H1 (cell line): Measurements from ENCODE around the gene SELENOK. TPM values are rescaled to one million over a fixed set of nuclear protein-coding genes. Genes with fewer than 3 reads are reported as not detected.

Experiments
- CHD7 ChIP-seq: fragments of 300-600 bp; sonication (generic); IDR thresholded peaks from 2 replicates; pipeline ENCODE4 v1.7.1; 2012; ENCODE audit warnings: low read length, moderate library complexity, mild to moderate bottlenecking, inconsistent platforms; ENCODE audit not compliant: insufficient replicate concordance
- PHF8 ChIP-seq: fragments of 200-600 bp; sonication (generic); conservative IDR thresholded peaks from 2 replicates; pipeline ENCODE4 v1.7.1; 2012; ENCODE audit warnings: low read depth, mild to moderate bottlenecking, inconsistent platforms, low read length, moderate library complexity
- polyA plus RNA-seq, 7 experiments: library from polyadenylated mRNA; depleted of rRNA in 3 of 7; stranded (reverse) in 5 of 7; unstranded in 2 of 7; fragments of >200 nt in 5 of 7; fragments of 200-250 nt in 2 of 7; gene quantifications; 1 replicate in 5 of 7; 2 replicates in 1 of 7; 4 replicates in 1 of 7; pipeline versions ENCODE4 v1.2.1 to v1.2.3, GENCODE V29; 2011 to 2013; ENCODE audit warnings: missing spikeins in 2 of 7, mixed read lengths in 2 of 7
- total RNA-seq: library from RNA; stranded (reverse); fragmentation: NEBNext Ultra II Directional; extraction: Animal tissue kit (Norgen Biotek cat#: 25700); gene quantifications from 2 replicates; pipeline ENCODE4 v1.2.1, GENCODE V29; 2021

SELENOK gene
- total and polyA plus RNA-seq, 2 of the 8 experiments (the other 6 are each of a cell fraction or from before 2014, with no cell fraction given) = 26.9 to 40.2 TPM

DNA sequence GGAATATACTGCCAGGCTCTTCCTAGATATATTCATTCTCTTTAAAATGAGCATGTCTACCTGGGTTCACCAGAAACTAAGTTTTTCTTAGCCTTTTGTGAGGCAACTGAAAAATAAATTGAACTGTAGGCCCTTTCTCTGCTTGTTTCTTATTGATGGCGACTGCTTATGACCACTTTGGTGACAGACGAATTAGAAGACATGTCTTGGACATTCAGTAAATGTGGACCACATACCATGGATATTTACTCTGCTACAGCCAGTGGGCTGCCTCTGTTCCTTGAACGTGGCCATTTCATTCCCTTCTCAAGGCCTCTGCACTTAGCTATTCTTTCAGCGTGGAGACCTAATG lies 603 bp upstream of the SELENOK start (continued):
- no peak for TF ChIP-seq CHD7
- TF ChIP-seq PHF8 = no peak
